KG1 (cell line): ENCODE measurements around the gene FHL1.
"Not testable (repeated sequence)": the region's sequence is repeated elsewhere in the genome, so short reads cannot be mapped to it uniquely, and the experiment has no call there.

ENCODE experiments used
- DNase-seq: peaks from one replicate; lab custom pipeline; 2025; lab: John Stamatoyannopoulos, UW

Gene FHL1

DNA sequence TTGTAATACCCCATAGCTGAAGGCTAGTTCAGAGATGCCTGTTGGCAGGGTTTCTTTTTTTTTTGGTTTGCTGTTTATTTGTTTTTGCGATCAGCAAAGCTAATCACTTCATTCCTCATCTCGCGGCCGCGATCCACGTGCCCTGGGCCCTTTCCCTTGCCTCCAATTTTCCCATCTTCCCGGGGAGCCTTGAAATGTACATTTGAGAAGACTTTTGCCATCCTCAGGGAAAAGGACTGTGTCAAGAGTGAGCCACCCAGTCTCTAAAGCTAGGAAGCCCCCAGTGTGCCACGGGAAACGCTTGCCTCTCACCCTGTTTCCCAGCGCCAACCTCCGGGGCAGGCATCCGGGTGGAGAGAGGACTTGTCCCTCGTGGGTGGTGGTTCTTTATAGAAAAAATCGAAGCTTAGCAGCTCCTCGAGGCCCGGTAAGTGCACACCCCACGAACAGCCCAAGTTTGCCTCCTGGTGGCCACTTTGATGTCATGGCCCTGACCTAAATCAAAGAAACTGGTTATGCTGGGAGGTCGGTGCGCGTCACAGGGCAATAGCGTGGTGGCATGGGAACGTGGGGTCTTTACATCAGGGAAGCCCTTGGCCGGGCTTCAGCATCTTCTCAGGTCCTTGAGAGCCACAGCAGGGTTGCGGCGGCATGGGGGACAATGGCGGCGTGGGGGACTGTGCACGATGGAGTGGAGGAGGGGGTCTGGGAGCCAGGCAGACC is 61.8 kb downstream of the FHL1 start:
- DNase-seq = no peak

DNA sequence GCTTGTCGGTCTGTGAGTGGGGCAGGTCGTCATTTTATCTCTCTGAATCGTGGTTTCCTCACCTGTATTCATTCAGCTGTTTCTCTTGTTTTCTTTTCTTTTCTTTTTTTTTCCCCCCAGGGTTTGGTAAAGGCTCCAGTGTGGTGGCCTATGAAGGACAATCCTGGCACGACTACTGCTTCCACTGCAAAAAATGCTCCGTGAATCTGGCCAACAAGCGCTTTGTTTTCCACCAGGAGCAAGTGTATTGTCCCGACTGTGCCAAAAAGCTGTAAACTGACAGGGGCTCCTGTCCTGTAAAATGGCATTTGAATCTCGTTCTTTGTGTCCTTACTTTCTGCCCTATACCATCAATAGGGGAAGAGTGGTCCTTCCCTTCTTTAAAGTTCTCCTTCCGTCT is 62.4 kb downstream of the FHL1 start:
- DNase-seq = no peak

DNA sequence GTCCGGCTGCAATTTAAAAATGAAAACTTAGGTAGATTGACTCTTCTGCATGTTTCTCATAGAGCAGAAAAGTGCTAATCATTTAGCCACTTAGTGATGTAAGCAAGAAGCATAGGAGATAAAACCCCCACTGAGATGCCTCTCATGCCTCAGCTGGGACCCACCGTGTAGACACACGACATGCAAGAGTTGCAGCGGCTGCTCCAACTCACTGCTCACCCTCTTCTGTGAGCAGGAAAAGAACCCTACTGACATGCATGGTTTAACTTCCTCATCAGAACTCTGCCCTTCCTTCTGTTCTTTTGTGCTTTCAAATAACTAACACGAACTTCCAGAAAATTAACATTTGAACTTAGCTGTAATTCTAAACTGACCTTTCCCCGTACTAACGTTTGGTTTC is 62.9 kb downstream of the FHL1 start:
- no peak for DNase-seq

DNA sequence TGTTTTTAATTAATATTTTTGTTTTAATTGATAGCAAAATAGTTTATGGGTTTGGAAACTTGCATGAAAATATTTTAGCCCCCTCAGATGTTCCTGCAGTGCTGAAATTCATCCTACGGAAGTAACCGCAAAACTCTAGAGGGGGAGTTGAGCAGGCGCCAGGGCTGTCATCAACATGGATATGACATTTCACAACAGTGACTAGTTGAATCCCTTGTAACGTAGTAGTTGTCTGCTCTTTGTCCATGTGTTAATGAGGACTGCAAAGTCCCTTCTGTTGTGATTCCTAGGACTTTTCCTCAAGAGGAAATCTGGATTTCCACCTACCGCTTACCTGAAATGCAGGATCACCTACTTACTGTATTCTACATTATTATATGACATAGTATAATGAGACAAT is 63.5 kb downstream of the FHL1 start:
- no peak for DNase-seq

DNA sequence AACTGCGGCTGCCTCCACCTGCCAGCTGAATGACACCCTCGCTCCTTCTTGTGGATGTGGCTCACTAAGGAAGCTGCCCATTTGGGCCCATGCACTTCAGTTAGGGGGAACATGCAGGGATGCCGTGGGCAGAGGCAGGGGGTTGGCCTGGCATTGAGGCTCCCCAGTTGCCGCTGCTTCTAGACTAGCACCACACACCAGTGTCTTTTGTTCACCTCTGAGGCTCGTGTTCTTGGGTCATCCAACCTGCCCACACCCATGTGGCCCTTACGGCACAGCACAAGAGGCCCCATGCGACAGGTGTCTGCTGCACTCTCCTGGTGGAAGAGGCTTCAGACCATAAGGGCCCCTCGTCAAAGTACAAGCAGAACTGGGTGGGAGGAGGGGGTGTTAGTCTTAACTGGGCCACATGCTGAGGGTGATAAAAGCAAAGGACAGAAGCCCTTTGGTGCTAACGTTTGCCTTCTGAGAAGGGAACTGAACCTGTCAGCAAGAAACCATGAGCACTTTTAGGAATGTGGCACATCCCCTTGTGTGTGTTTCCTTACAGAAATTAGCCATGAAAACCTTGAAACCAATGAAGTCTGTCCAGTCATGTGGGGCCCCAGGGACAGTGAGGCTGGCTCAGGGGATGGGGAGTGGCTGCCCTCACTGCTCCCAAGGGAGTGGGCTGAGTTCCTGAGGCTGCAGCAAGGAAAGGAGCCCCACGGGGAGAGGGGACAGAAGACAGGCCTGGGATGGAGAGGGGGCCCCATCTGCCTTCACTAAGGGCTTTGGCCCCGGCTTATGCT is 64.6 kb downstream of the FHL1 start:
- no peak for DNase-seq

DNA sequence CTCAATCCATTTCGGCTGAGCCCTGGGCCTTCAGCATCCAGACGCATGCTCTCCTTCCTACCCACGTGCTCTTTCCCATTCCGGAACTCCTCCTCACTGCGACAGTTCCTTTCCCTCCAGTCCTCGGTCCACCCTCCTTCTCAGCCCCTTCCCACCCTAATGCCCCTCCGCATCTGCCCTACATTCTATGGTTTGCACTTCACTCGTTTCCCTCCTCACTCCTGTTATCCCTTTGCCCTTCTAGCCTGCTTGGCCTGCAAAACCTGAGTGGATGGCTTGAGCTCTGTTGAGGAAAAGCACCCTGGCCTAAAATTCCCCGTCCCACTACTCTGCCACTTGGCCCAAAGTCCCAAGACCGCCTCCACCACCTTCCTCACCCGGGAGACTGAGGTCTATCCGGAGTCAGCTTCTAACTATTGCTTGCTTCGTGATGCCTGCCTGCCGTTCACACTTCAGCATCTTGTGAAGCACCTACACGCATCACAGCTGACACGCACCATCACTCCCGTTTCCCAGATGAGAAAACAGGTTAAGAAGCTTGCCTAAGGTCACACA is 65.3 kb downstream of the FHL1 start:
- no peak for DNase-seq

DNA sequence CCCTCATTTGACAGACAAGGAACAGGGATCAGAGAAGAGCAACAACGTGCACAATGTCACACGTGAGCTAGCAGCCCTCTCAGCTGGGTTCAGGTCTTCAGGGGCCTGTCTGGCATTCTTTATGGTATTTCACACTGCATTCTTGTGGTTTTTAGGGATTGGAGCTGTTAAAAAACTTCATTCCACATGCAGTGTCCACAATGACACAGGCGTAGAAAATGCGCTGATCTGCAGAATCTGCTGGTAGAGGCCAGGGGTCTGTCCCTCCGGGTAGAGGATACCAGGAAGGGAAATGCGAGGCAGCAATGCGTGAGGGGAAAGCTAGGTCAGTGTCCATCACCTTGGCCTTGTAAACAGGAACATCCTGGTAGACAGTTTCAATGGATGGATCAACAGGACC is 67.2 kb downstream of the FHL1 start:
- no peak for DNase-seq

DNA sequence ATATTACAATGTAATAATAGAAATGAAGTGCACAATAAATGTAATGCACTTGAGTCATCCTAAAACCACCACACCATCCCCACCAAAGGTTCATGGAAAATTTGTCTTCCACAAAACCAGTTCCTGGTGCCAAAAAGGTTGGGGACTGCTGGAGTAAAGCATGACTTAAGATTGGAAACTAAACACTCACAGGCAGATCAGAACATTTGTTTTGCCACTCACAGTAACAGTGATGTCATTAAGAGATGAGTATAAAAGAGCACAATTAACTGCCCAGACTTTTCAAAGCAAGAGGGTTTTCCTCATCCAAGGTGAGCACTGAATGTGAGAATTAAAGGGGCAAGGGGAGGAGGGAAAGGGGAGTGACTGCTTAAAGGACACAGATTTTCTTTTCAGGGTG is 68.2 kb downstream of the FHL1 start:
- no peak for DNase-seq

DNA sequence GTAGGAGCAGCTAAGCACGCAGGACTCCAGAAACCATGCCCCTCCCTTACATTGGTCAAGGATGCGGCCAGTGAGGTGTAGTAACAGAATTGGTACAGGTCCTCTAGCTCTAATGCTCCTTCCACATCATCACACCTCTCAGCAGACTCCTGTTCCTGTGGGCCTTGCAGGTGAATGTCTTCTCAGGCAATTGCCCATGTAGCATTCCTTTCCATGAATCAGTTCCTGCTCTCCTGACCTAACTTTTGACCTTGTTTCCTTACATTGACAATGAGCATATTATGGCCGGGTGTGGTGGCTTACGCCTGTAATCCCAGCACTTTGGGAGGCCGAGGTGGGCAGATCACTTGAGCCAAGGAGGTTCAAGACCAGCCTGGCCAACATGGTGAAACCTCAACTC is 72.6 kb downstream of the FHL1 start:
- no peak for DNase-seq

DNA sequence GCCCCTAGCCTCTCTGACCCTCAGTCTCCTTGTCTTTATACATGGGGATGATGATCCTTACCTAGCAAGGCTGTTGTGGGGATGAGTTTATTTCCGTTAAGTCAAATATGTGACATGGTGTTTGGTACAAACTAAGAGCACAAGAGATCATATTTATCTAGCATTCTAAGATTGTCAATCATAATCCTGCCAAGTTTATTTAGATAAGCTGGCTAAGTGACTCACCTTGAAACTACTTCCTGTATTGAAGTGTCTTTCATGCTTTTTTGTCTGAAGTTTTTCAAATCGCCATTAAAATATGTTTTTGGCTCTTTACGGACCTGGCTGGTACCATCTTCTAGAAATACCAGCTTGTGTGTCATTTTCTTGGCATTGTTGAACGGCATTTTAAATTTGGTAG is 73.2 kb downstream of the FHL1 start:
- DNase-seq = no peak

DNA sequence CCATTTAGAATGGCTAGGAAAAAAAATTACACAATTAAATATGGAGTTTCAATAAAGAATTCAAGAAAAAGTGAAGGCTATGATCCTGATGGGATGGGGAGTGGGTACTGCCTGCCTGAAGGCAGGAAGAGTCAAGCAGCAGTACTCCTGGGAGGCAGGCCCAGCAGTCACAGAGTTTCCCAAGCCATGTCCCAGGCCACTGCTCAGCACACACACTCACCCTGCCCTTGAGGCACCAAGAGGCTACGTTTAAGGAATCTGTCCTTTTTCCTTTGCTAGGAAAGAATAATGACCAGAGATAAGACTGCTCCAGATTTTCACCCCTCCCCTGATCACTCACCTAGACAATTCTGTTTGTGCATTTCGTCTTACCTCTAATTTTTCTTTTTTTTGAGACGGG is 73.6 kb downstream of the FHL1 start:
- no peak for DNase-seq

DNA sequence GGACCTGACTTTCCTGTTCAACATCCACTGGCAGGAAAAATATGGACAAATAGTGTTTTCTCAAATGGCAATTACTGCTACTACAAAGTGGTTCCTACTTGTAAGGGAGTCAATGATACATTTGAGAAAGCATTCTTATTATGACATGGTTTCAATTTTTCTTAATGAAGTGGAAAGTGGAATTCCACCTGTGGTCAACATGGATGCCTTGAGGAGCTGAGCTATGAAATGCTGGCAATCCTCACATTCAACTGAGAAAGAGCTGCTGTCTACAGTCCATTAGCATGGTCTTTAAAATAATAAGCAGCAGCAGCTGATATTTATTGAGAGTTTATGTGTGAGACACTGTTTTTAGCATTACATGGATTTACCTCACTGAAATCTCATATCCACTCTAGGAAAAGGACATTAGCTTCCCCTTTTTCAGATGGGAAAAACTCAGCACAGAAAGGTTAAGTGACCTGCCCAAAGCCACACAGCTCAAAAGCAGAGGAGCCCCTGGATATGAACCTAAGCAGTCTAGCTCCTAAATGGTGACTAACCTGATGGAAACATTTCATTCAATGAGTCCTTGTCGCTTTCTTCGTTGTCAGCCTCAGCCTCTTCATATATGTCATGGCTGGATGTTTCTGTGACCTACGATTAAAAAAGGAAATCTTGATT is 74.6 kb downstream of the FHL1 start:
- DNase-seq = no peak

DNA sequence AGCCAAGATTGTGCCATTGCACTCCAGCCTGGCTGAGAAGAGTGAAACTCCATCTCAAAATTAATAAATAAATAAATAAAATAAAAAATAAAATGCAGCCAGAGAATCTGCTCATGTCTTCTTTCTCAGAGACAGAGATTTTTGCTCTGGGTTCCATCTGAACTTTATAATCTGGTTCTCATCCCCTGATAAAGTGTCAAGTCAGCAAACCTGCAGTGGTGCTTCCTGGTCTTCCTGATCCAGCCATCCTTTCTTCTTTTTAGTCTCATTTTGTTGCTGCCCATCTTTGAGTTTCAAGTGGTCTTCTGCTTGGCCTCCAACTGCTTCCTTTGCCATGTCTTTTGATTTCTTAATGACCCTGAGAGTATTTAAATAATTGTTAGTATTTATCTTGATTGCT is 79.7 kb downstream of the FHL1 start:
- DNase-seq = no peak

DNA sequence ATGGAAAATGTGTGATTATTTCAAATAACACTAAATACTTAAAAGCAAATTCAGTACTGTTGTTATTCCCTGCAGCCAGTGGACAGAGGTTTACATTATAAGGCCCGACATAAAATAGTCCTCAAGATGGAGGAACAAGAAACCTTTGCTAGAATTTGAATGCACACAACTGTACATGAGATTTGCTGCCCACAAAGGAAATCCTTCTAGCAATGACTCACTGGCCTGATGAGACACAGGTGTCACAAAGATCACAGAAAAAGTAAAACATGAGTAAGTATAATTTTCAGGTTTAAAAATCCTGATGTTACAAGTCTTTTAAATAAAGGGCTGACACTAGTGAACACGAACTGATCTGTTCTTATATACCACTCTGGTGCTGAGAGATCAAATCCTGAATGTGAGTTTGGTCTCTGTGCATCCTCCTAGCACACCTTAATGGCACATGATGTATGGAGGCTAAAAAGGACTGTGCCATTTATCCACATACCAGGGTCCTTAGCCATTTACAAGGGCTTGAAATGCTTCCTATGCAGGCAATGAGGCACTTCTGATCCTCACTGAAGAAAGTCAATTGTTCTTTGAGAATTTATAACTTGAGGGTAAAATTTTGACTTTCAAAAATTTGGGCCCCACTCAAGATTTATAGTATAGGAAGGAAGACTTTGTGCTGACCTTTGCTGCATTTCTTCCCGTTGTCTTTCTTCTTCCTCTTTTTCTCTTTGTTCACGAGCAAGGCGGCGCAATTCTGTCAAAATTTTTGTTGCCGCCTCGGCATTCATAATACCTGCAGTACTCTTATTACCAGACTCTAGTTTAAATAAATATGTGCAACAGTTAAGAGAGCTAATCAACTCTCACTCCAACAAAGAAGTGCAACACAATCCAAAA is 80.9 kb downstream of the FHL1 start:
- peak; percentile 9 for DNase-seq

DNA sequence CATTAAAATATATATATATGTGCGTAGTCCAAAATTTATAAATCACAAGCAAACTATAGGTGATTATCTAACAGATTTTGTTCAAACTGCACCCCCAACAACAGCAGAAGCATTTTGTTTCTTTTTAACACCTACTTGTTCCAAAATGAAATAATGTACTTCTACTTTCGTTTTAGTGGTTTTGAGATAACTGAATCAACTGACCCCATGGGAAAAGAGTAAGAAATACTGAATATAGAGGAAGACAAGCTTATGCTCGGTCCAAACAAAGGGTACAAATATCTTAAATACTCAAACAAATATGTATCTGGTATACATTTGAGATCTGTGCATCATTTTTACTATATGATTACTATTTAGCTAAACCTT is 81.5 kb downstream of the FHL1 start:
- DNase-seq = no peak

DNA sequence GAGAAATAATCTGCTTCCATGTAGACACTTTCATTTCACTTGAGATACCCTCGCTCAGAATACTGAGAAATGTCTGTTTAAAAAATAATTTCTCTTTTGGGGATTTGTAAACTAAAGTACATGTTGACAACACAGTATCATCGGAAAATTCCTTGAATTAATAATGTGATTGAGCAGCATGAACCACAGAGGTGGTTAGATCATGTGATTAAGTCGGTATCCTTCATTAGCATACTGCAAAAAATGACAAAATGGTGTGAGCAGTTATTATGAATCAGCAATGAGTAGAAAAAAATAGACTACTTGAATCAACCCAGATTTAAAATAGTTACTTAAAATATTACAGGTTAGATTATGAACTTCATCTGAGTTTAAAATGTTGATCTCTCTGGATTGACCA is 89.7 kb downstream of the FHL1 start:
- DNase-seq = no peak

DNA sequence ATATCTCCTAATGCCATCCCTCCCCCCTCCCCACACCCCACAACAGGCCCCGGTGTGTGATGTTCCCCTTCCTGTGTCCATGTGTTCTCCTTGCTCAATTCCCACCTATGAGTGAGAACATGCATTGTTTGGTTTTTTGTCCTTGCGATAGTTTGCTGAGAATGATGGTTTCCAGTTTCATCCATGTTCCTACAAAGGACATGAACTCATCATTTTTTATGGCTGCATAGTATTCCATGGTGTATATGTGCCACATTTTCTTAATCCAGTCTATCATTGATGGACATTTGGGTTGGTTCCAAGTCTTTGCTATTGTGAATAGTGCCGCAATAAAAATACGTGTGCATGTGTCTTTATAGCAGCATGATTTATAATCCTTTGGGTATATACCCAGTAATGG is 90.5 kb downstream of the FHL1 start:
- DNase-seq = not testable (repeated sequence)

DNA sequence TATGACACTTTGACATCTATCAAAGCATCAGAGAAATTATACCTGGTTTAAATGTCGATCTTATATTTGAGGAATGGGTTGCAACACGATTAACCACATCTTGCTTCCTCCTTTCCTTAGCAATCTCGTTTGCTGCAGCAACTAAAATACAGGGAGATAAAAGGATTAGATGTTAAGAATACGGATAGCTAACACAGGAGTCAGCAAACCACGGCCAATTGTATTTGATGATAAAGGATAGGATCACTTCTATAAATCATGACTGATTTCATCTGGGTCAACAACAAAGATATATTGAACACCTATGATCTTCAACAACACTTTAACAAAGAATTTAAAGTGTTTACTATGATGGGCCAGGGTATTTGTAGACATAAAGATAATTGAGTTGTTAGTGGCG is 98.9 kb downstream of the FHL1 start:
- DNase-seq = no peak

DNA sequence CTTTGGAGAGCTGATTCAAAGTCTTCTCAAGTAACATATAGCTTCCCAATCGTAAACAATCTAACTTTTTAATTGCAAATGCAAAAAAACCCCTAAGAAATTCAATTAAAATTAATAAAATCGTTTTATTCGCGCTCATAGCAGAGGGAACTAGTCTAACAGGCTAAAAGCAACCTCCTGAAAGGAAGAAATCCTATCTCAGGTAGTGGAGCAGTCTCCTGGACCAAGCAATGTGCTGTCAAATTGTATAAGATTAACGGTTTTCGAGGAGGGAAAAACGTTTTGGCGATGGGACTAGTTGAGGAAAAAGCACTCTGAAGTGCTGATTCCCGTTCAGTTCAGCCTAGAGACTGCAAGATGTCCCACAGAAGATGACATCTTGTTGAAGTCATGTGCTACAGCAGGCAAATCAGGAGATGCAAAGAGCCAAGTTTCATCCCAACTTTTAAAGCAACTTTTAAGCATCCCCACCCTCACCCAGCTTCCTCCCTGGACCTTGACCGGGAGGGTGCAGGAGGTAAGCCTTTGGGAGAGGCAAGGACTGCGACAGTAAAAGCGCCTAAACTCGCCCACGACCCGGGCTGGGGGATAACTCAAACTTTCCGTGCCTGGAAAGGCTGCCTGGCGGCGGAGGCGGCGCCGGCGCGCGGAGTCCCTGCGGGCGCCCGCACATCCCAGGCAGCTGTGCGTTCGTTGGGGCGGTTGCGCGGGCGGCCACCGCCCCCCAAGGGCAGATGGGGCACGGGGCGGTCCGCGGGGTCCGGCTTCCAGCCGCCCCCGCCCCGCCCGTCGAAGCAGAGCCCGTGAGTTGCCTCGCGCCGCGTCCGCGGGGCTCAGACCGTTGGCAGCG is 103.1 kb downstream of the FHL1 start:
- DNase-seq = no peak

DNA sequence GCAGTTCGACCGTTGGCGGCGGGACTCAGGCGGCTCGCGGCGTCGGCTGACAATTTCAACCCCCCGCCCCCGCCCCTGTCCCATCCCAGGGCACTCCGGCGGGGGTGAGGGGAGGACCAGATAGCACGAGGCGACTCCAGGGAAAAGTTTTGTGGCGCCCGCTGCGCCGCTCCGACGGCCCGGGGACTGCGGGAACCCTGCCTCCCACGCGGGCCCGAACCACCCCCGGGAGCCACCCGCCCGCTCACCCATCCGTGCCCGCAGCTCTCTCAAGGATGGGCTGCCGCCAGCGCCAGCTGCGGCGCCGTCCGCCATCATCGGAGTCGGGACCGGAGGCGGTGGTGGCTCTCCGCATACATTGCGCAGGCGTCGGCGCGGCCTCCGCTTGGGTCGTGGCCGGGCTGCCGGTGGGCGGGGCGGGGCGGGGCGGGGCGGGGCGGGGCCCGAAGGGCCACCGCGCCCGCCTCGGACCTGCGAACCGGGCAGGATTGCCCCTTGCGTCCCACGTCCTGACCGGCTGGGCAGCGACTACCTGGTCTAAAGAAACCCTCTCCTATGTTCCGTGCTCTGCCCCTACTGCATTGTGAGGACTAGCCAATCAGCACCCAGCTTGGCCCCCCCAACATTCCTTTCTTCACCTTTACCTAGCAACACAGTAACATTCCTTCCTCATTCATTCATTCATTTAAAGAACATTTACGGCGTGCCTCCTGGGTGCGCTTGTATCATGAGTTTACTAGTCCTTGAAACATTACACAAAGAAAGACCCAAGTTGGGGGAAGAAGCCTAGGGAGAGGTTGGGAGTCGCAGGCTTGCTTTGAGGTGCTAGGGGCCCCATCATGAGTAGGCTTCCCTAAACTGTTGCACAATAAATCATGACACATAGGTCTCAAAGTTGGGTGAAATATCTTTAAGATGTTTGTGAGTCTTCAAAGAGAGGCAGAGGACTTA is 104.0 kb downstream of the FHL1 start, which contains the start of gene MAP7D3:
Gene MAP7D3 (minus strand): TSS at position 360 of the 951 bp plus-strand sequence. CDS start 42 bp downstream, at position 318.
- DNase-seq = peak; percentile 13
